GM21423 (cell line): ENCODE results near the gene PAQR5.
"Not testable (repeated sequence)": the region's sequence is repeated elsewhere in the genome, so short reads cannot be mapped to it uniquely, and the experiment has no call there.

Experiments used
- ATAC-seq: cut with Tn5 transposase; IDR thresholded peaks from one replicate; pipeline ENCODE4 v1.9.1; 2021; ENCODE audit warnings: mild to moderate bottlenecking, moderate library complexity; ENCODE audit not compliant: unreplicated experiment

PAQR5 gene, protein sequence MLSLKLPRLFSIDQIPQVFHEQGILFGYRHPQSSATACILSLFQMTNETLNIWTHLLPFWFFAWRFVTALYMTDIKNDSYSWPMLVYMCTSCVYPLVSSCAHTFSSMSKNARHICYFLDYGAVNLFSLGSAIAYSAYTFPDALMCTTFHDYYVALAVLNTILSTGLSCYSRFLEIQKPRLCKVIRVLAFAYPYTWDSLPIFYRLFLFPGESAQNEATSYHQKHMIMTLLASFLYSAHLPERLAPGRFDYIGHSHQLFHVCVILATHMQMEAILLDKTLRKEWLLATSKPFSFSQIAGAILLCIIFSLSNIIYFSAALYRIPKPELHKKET

DNA sequence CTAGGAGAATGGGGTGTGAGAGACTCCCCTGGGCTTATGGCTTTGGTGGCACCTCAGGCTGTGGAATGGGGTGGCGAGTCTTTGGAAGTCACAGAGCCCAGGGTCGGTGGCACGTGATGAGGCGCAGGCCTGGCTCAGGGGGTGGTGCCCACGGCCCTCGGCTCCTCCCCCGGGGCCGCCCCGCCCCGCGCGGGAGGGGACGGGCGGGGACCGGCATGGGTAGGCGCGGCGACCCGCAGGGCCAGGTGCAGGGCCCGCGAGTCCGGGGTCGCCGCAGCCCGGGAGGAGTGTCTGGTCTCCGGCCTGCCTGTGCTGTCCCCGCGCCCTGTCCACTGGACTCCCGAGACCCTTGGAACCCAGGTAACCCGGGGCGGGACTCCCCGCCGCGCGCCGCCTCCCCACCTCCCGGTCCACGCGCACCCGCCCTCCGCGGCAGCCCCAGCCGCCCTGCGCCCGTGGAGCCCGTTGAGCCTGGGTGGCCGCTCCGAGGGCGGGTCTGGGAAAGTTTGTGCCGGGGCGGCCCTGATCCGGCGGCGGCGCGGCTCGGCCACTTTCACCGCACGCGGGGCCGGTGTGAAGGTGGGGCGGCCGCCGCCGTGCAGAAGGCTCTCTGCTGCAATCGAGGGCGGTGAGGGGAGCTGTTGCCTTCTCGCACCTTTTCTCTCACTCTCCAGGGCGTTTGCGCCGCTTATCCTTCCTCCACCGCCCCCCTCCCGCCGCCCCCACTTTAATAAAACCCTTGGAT is at the start of gene PAQR5:
TSS of gene PAQR5 (plus strand) at position 216 of the 745 bp plus-strand sequence. CDS start 61,169 bp downstream, outside the sequence.
- no peak for ATAC-seq

DNA sequence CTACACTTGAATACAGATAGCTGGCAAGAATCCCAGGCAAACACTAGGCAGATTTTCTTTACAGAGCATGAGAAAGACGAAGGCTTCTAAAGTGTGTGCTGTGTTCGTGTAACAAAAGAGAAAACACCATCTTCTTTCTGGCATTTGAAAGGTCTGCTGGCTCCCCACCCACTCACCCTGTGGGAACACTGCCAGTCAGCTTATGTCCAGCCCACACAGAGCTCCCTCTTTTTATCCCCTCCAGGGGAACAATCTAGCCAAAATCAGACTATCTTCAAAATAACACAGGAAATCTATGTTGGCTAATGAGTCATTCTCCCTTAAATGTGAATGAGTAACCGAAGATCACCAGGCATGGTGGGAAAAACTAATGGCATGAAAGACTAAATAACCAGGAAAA is 45.6 kb upstream of the PAQR5 start:
- ATAC-seq, result no peak

DNA sequence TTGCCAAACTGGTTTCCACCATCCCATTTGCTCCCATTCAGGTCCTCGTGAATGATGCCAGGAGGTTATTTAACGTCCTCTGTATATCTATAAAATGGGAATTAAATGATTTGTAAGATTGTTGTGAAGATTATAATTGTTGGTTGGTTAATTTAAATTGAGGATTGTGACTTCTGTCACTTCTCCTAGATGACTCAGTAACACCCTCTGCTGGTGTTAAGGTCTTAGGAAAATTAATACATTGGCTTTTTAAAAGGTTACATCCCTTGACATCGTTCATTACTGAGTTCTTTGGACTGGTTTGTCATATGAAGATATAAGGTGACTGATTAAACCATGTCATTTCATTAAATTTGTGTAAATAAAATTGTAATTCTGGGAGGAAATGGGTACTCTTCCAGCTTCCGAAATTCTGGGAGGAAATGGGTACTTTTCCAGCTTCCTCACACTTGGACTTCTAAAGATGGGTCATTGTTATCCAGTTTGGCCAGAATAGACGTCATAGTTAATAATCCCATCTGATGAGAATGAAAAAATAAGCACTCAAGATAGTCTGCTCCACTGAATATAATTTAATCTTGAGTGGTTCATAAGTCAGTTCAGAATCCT is 33.3 kb upstream of the PAQR5 start:
- no peak for ATAC-seq

DNA sequence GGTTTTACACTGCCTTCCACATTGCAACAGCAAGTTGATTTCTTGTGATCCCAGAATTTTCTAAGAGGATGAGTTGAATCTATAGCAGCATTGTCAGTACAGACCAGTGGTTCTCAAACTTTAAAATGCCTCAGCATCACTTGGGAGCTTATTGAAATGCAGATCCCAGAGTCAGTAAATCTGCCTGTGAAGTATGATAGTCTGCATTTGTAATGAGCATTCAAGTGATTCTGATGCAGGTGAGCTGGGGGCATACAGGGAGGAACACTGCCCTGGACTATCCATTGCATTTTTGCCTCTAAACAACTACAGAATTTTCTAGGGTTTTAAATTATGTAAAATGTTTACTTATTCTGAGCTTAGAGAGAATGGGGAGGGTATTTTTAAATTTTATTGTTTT is 27.5 kb upstream of the PAQR5 start:
- no peak for ATAC-seq

DNA sequence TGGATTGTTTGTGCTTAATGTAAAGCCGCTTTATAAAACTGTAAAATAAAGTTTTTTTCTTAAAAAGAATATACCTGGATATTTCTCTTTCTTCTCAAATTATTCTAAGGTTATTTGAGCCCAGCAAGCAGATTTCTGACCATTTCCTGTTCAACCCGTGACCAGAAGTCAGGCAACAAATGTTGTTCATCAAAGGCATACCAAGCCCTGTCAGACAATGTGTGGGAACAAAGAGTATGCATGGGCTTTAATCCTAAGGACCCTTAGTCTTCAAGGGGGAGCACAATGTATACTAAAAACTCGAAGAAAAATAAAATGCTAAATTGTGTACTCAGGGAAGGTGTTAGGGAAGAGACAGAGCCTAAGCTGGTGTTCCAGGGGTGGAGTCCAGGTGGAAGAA is 26.6 kb upstream of the PAQR5 start:
- ATAC-seq, result no peak

DNA sequence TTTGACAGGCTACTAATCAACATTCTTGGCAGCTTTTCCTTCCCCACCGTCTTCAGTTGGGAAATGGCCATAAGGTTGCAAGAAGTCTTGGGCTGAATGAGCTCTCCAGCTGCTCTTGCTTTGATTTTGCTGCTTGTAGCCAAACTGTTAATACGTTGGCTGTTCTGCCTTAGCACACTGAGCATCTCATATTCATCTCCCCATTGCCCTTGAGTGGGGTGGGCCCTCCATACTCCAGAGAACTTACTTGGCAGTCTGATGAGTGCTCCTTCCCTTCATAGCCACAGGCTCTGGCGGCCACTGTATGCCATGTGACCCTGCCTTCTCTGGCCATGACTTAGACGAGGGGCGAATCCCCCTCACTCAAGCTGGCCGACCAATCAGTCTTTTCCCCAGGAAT is 25.8 kb upstream of the PAQR5 start:
- no peak for ATAC-seq

DNA sequence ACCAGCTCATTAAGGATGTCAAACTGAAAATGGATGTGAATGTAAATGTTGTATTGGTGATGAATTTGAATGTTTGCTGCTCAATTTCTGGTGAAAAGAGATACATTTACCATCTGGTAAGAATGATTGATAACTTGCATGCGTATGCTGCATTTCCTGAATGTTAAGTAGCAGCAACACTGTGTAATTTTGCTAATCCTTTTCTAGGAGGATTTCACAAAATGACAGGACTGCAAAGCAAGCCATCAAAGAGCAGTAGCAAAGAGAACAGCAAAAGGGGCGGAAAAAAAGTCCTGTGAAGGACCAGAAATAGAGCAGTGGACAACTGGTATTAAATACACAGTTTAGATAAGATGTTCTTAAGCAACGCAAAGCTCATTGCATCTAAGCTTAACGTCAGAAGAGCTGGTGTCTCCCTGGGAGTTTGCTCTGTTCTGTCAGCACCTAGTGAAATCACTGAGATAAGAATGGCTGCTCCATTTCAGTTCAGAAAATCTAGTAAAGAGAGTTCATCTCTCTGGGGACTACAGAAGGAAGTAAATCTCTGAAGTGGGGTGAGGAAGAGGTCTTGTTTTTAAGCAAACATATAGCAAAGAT is 23.5 kb upstream of the PAQR5 start:
- no peak for ATAC-seq

DNA sequence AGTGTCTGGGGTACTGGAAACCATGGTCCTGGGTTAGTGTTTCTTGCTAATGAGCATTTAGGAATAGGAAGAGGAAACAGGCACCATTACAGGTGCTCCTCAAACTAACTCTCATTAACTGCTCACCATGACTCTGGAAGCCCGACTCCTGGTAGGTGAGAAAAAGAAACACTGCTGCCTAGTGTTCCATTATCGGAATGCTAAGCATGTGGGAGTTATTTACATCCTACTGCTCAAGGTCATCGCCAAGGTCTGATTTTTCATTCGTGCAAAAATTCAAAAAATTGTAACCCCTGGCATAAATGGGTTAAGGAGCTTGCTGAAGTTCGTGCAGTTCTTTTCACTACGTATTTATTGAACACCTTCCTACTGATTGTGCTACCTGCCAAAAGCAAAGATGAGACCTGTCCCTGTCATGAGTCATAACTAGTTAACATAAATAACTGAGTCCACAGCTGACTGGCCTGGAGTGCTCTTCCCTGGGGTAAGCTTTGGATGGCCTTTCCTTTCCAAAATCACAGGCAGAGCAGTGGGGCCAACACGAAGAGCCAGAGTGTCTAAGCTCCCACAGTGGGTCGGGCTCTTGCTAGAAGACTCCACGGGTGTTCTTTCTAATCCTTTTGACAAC is 22.7 kb upstream of the PAQR5 start:
- ATAC-seq, result no peak

DNA sequence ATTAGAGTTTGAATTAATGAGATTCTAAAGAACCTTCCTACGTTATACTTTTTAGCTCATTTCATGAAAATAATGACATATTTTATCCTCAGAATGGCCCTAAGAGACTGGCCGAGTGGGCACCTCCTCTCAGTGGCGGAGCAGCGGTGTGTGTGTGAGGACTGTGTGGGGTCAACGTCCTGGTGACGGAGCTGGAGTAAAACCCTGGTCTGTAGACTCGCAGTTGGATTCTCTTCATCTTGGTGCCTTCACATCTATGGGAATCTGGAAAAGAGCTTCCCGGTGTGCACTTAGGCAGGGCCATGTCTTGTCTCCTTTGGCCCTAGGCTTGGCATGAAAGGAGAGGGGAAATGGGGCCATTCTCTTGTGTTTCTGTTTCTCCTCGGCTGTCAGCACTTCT is 21.4 kb upstream of the PAQR5 start:
- no peak for ATAC-seq

DNA sequence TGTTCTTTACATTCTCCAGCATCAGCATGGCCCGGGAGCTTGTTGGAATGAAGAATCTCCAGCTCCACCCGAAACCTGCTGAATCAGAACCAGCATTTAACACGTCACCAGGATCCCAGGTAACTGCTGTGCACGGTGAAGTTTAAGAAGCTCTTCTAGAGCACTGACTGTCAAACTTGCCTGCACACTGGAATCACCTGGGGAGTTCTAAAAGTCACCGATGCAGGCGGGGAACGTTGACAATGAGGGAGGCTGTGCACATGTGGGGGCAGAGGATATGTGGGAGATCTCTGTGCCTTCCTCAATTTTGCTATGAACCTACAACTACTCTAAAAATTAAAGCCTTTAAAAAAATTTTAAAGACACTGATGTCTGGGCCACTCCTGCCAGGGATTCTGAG is 19.1 kb upstream of the PAQR5 start:
- no peak for ATAC-seq

DNA sequence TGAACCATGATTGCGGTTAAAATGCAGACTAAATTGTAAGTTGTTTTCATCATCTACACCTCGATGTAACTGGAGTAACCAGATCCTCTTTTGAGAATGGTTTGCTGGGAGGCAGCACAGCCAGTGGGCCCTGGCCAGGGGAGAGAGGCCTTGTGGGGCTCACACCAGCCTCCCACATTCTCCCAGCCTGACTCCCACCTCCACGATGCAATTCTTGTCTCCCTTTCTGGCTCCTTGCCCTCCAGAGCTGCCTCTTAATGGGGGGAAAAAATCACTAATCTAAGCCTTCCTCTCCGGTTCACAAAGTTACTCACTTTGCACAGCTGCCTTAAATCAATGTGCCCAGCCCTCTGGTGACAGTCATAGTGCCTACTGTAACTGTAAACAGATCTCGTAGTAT is 17.9 kb upstream of the PAQR5 start:
- no peak for ATAC-seq

DNA sequence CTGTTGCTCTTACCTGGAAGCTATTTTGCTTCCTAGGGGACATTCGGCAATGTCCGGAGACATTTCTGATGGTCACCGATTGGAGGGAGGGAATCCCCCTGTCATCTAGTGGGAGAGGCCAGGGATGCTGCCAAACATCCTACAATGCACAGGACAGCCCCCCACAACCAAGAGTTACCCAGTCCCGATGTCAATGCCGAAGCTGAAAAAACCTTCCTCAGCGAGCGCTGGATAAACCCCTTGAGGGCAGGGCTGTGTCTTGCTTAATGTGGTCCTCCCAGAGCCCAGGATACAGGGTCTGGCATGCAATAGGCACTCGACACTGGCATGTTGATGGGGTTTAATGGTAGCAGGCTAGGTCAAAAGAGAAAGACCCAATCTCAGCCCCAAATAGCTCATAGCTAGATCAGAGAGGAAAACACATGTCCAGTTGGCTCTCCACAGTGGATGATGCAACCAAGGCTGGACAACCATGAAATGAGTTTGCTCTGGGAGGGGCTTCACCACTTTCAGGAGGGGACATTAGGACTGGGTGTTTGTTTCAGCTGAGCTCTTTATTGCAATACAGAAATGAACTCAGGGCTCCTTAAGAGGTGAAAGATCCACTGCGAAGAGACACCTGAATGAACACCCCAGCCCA is 16.5 kb upstream of the PAQR5 start:
- ATAC-seq, result no peak

DNA sequence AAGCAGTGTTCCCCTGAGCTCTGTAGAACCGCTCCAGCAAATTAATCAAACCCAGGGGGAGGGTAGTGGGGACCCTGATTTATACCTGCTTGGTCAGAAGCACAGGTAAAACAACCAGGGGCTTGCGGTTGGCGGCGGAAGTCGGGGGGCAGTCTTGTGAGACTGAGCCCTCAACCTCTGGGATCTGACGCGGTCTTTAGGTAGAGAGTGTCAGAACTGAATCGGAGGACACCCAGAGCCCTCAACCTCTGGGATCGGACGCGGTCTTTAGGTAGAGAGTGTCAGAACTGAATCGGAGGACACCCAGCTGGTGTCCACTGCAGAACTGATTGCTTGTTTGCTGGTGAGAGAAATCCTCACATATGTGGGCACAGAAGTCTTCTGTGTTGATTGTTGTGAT is 12.9 kb upstream of the PAQR5 start:
- ATAC-seq, result no peak

DNA sequence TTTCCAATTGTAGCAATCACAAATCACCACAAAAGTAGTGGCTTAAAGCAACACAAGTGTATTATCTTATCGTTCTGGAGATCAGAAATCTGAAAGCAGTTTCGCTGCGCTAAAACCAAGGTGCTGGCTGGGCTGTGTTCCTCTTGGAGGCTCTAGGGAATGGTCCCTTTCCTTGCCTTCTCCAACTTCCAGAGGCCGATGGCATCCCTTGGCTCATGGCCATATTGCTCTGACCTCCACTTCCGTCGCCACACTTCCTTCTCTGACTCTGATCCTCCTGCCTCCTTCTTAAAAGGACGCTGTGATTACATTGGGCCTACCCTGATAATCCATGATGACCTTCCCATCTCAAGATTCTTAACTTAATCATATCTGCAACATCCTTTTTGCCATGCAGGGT is 10.7 kb upstream of the PAQR5 start:
- no peak for ATAC-seq

DNA sequence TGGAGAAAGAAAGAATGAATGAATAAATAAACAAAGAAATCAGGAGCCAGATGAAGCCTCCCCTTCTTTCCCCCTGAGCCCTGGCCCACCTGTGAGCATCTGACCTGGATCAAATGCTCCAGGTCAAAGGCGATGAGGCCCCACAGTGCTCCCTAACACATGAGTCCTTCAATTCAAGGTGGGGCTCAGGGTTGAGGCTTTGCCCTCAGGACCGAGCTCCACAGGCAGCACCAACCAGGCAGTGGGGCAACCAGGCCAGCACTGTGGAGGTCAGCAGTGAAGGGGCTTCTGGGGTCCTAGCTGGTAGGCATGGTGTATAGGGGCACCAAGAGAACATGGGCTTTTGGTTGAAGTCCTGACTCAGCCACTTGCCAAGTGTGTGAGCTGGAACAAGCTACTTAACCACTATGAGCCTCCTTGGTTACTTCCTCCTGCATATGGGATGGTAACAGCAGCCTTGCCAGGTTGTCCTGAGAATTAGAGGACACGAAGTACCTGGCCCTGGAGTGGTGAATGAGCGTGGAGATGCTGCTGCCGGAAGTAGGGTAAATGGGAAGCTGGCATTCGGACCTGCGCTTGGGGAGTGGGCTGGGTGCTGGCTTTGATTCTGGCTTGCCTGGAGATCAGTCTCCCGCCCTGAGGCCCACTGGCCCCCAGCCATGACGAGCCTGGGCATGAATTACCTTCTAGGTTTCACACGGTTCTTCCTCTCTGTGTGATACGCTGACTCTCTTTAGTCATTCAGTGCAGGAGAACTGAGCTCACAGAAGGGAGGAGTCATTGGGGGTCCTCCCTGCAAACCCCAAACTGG is 10.0 kb upstream of the PAQR5 start:
- ATAC-seq, result no peak

DNA sequence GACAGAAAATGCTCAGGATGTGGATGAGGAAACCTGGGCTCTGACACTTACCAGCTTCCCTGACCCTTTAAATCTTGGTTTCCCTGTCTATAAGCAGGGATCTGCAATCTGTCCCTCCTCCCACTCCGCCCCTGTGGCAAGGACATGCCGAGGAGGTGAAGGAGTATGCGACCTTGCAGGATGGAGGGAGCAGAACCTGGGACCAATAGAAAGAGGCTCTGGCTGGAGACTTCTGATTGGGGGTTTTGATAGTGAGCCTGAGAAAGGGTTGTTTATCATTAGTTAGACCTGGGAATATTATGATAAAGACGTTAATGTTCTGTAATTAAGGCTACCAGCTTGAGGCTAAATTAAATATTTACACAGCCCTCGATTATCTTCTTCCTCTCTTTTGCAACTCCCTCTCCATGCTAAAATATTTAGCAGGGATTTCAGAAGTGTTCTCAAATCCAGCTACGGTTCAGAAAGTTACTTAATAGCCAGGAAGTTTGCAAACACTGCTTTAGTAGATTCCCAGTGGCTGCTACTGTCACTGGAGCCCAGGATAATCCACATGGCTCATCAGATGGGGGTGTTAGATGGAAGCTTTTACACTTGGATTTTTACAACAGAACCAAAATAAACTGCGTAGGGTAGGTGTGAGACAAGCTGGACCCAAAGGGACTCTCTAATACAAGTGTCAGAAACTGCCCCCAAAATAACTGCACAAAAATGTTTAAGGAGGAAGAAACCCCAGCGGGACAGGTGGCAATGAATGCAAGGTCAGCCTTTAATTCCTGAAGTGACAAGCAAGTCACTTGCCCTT is 9.2 kb upstream of the PAQR5 start:
- ATAC-seq, result no peak

DNA sequence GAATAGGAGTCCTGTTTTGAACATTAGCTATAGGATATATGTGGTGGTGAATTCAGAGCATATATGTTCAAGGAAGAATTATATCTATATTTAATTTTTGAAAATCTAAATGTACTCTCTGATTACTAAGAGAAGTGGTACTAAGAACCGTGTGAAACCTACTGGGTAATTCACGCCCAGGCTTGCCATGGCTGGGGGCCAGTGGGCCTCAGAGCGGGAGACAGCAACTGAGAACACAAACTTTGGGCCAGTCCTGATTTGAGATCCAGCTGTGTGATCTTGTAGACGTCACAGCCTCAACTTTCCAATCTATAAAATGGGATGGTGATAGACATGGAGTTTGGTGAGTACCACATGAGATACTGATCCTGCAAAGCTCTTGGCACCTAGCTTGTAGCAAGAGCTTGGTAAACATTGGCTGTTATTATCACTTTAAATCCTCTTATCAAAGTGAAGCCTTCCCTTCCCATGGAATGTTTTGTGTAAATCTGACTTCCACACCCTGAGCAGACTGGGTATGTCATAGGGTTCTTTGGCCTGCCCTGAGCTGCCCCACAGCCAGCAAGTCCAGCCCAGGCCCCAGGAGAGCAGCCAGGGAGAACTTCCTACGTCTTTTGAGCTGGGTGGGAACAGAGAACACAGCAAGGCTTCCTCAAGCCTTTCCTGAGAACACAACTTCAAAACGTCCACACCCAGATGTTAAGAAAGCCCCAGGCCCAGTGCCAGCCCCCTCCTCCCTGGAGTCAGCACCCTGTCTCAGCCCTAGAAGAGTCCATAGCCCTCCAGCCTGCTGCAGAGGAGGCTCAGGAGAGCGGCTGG is 8.2 kb upstream of the PAQR5 start:
- no peak for ATAC-seq

DNA sequence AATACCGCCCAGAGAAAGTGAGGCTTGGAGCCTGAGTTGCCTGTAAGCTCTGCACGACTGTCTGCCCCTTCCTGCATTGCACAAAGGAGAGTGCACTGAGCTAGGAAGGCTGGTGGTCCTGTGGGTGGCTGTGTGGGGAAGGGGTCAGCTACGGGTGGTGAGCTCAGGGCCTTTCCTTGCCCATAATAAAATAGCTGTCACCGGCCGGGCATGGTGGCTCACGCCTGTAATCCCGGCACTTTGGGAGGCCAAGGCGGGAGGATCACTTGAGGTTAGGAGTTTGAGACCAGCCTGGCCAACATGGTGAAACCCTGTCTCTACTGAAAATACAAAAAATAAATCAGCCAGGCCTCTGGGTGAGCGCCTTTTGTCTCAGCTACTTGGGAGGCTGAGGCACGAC is 7.1 kb upstream of the PAQR5 start:
- not testable (repeated sequence) for ATAC-seq
